H1 (cell line): ENCODE measurements around the gene PROK1. TPM values are rescaled to one million over a fixed set of nuclear protein-coding genes. Genes with fewer than 3 reads are reported as not detected.

Experiments used
- CTCF ChIA-PET: fragments of 300-600 bp; sonication (Branson Sonifier 250); formaldehyde crosslinking; loops from one replicate; lab custom pipeline; 2021; ENCODE audit not compliant: partially characterized antibody; lab: Charles Lee
- POLR2A ChIA-PET: fragments of 300-600 bp; sonication (Branson Sonifier 250); formaldehyde crosslinking; loops from one replicate; lab custom pipeline; 2021; ENCODE audit warnings: inconsistent platforms; ENCODE audit not compliant: partially characterized antibody; lab: Charles Lee
- DNase-seq, 2 experiments: peaks; one replicate each; pipeline versions ENCODE4 v3.0.0 to v3.0.0-alpha.2; 2010 to 2022; ENCODE audit warnings: low spot score in 2 of 2, low read depth in 1 of 2, mixed read lengths in 1 of 2
- FAIRE-seq: peaks from 2 replicates; lab custom pipeline; 2011; peaks lifted over from hg19 to GRCh38; lab: Jason Lieb, UNC
- H2AFZ ChIP-seq: 2 replicates; pipeline ENCODE4 v1.8.1; 2012; ENCODE audit warnings: low read length, inconsistent platforms
- H2AK5ac ChIP-seq: 2 replicates; pipeline ENCODE4 v1.6.1; 2013; ENCODE audit warnings: low read depth, low read length
- H2BK120ac ChIP-seq: replicated peaks from 2 replicates; pipeline ENCODE3; 2013; ENCODE audit warnings: low read depth, low read length, inconsistent platforms
- H2BK12ac ChIP-seq: 2 replicates; pipeline ENCODE4 v1.6.1; 2013; ENCODE audit warnings: low read depth, low read length
- H2BK15ac ChIP-seq: 2 replicates; pipeline ENCODE4 v1.6.1; 2013; ENCODE audit warnings: low read length
- H2BK20ac ChIP-seq: 2 replicates; pipeline ENCODE4 v1.6.1; 2013; ENCODE audit warnings: low read length
- H2BK5ac ChIP-seq: 2 replicates; pipeline ENCODE4 v1.6.1; 2013; ENCODE audit warnings: low read depth, low read length
- H3K14ac ChIP-seq: 2 replicates; pipeline ENCODE4 v1.6.1; 2013; ENCODE audit warnings: inconsistent platforms; ENCODE audit not compliant: insufficient read length
- H3K18ac ChIP-seq: 2 replicates; pipeline ENCODE4 v1.6.1; 2013; ENCODE audit warnings: low read length; ENCODE audit errors: extremely low read depth
- H3K23ac ChIP-seq: 2 replicates; pipeline ENCODE4 v1.6.1; 2013; ENCODE audit warnings: inconsistent platforms; ENCODE audit not compliant: insufficient read length
- H3K23me2 ChIP-seq: 2 replicates; pipeline ENCODE4 v1.6.1; 2013; ENCODE audit warnings: low read depth, low read length
- H3K27ac ChIP-seq: 2 replicates; pipeline ENCODE4 v1.6.1; 2011; ENCODE audit warnings: low read depth, low read length, inconsistent platforms
- H3K27me3 ChIP-seq, 4 experiments: replicated peaks in 1 of 4; 1 replicate in 1 of 4; 2 replicates in 3 of 4; pipeline versions ENCODE4 v1.6.1 to v1.8.1; 2011 to 2013; ENCODE audit warnings: low read length in 3 of 4, mild to moderate bottlenecking in 3 of 4, inconsistent platforms in 2 of 4, mixed read lengths in 2 of 4, moderate library complexity in 1 of 4; ENCODE audit not compliant: control insufficient read depth in 3 of 4, insufficient read depth in 3 of 4; ENCODE audit errors: extremely low read depth in 1 of 4
- H3K36me3 ChIP-seq, 4 experiments: 2 replicates each; pipeline versions ENCODE4 v1.6.1 to v1.8.1; 2011 to 2013; ENCODE audit warnings: mild to moderate bottlenecking in 4 of 4, low read length in 3 of 4, moderate library complexity in 2 of 4, control low read depth in 1 of 4, inconsistent platforms in 1 of 4; ENCODE audit not compliant: insufficient read depth in 4 of 4, control insufficient read depth in 2 of 4
- H3K4ac ChIP-seq: replicated peaks from 2 replicates; pipeline ENCODE3; 2013; ENCODE audit warnings: low read length, low read depth, mixed read lengths, inconsistent platforms; ENCODE audit not compliant: insufficient read length
- H3K4me1 ChIP-seq, 4 experiments: replicated peaks in 1 of 4; 1 replicate in 1 of 4; 2 replicates in 3 of 4; pipeline versions ENCODE4 v1.6.1 to v1.8.1; 2011 to 2013; ENCODE audit warnings: low read length in 3 of 4, inconsistent platforms in 2 of 4, mixed read lengths in 1 of 4; ENCODE audit not compliant: insufficient read depth in 4 of 4, control insufficient read depth in 3 of 4
- H3K4me2 ChIP-seq, 2 experiments: 2 replicates each; pipeline versions ENCODE4 v1.6.1 to v1.8.1; 2011 to 2013; ENCODE audit warnings: low read depth in 2 of 2, low read length in 2 of 2, control low read depth in 1 of 2, inconsistent platforms in 1 of 2, mild to moderate bottlenecking in 1 of 2; ENCODE audit not compliant: insufficient read depth in 1 of 2
- H3K4me3 ChIP-seq, 4 experiments: fragments of 200-600, 300-600 bp in 1 of 4; sonication (generic), shearing (Covaris generic), sonication (Bioruptor Twin) in 1 of 4; 2 replicates each; pipeline versions ENCODE4 v1.5.1 to v1.8.1; 2011 to 2016; ENCODE audit warnings: low read length in 4 of 4, low read depth in 3 of 4, control low read depth in 2 of 4, inconsistent platforms in 2 of 4, mild to moderate bottlenecking in 2 of 4, mixed read lengths in 1 of 4, moderate library complexity in 1 of 4; ENCODE audit not compliant: insufficient read depth in 2 of 4; ENCODE audit errors: extremely low read depth in 1 of 4
- H3K56ac ChIP-seq: replicated peaks from 2 replicates; pipeline ENCODE3; 2013; ENCODE audit warnings: low read depth, mild to moderate bottlenecking, mixed read lengths, low read length, inconsistent platforms; ENCODE audit not compliant: insufficient read length
- H3K79me1 ChIP-seq: 2 replicates; pipeline ENCODE4 v1.6.1; 2013; ENCODE audit warnings: low read depth, low read length, control low read depth
- H3K79me2 ChIP-seq, 2 experiments: 2 replicates each; pipeline versions ENCODE4 v1.6.1 to v1.8.1; 2012 to 2013; ENCODE audit warnings: low read length in 2 of 2, mild to moderate bottlenecking in 2 of 2, inconsistent platforms in 1 of 2; ENCODE audit not compliant: insufficient read depth in 2 of 2, control insufficient read depth in 1 of 2
- H3K9ac ChIP-seq, 4 experiments: replicated peaks in 1 of 4; 1 replicate in 1 of 4; 2 replicates in 3 of 4; pipeline versions ENCODE4 v1.6.1 to v1.8.1; 2011 to 2013; ENCODE audit warnings: low read depth in 3 of 4, low read length in 3 of 4, control low read depth in 2 of 4, mild to moderate bottlenecking in 2 of 4, moderate library complexity in 2 of 4, inconsistent platforms in 1 of 4; ENCODE audit errors: extremely low read depth in 1 of 4
- H3K9me3 ChIP-seq, 2 experiments: 2 replicates each; pipeline versions ENCODE4 v1.6.1 to v1.8.1; 2012 to 2013; ENCODE audit warnings: mild to moderate bottlenecking in 2 of 2, moderate library complexity in 2 of 2, control low read depth in 1 of 2, inconsistent platforms in 1 of 2, low read depth in 1 of 2, low read length in 1 of 2, mixed read lengths in 1 of 2; ENCODE audit not compliant: insufficient read depth in 2 of 2
- H4K20me1 ChIP-seq, 2 experiments: replicated peaks in 1 of 2; 2 replicates each; pipeline versions ENCODE3 to v1.8.1; 2011 to 2013; ENCODE audit warnings: inconsistent platforms in 2 of 2, low read length in 2 of 2, mild to moderate bottlenecking in 1 of 2; ENCODE audit not compliant: insufficient read depth in 2 of 2, control insufficient read depth in 1 of 2
- H4K5ac ChIP-seq: 2 replicates; pipeline ENCODE4 v1.6.1; 2013; ENCODE audit warnings: low read length, low read depth, mixed read lengths, inconsistent platforms; ENCODE audit not compliant: insufficient read length
- H4K8ac ChIP-seq: 2 replicates; pipeline ENCODE4 v1.8.0; 2013; ENCODE audit warnings: mild to moderate bottlenecking, moderate library complexity, low read length, inconsistent platforms; ENCODE audit not compliant: insufficient read depth; ENCODE audit errors: extremely low read depth
- H4K91ac ChIP-seq: replicated peaks from 2 replicates; pipeline ENCODE3; 2013; ENCODE audit warnings: low read length, mixed read lengths, inconsistent platforms; ENCODE audit not compliant: insufficient read length
- CBX5 ChIP-seq: fragments of 300-800, 300-1000 bp; sonication (generic); IDR thresholded peaks from 2 replicates; pipeline ENCODE4 v1.7.1; 2016; ENCODE audit warnings: antibody characterized with exemption, low read length, low read depth
- HDAC2 ChIP-seq, 2 experiments: fragments of 300-600 bp in 1 of 2; sonication (generic) in 1 of 2; IDR thresholded peaks; 2 replicates each; pipeline ENCODE4 v1.6.1; 2011 to 2012; ENCODE audit warnings: low read depth in 2 of 2, low read length in 2 of 2, mild to moderate bottlenecking in 2 of 2, moderate library complexity in 2 of 2, borderline replicate concordance in 1 of 2, inconsistent platforms in 1 of 2
- POU5F1 ChIP-seq: IDR thresholded peaks from 2 replicates; pipeline ENCODE4 v1.6.1; 2011; ENCODE audit warnings: low read depth, mild to moderate bottlenecking, low read length, moderate library complexity
- RBBP5 ChIP-seq: IDR thresholded peaks from 2 replicates; pipeline ENCODE4 v1.7.1; 2012; ENCODE audit warnings: low read depth, mild to moderate bottlenecking, inconsistent platforms, low read length, moderate library complexity, borderline replicate concordance
- SAP30 ChIP-seq: fragments of 300-600 bp; sonication (generic); IDR thresholded peaks from 2 replicates; pipeline ENCODE4 v1.7.1; 2012; ENCODE audit warnings: low read length, moderate library complexity, mild to moderate bottlenecking, inconsistent platforms; ENCODE audit not compliant: insufficient read depth, insufficient replicate concordance
- SIX5 ChIP-seq: IDR thresholded peaks from 2 replicates; pipeline ENCODE4 v1.6.1; 2011; ENCODE audit warnings: mild to moderate bottlenecking, low read depth, low read length
- SP4 ChIP-seq: IDR thresholded peaks from 2 replicates; pipeline ENCODE4 v1.6.1; 2012; ENCODE audit warnings: low read length, inconsistent platforms
- WGBS, 2 experiments: shearing (Covaris generic) in 1 of 2; methylation state at CpG; one replicate each; pipeline versions ENCODE4 v1.1.6 to v1.1.7; 2013 to 2015; ENCODE audit warnings: low lambda C conversion rate in 2 of 2, mixed read lengths in 2 of 2, inconsistent platforms in 1 of 2, low coverage in 1 of 2, missing lambda C conversion rate in 1 of 2; ENCODE audit not compliant: insufficient replicate concordance in 2 of 2, insufficient coverage in 1 of 2, insufficient read length in 1 of 2; ENCODE audit errors: extremely low coverage in 1 of 2, missing lambda C conversion rate in 1 of 2; 5-methylcytosine and 5-hydroxymethylcytosine counted together
- polyA plus RNA-seq, 7 experiments: library from polyadenylated mRNA; depleted of rRNA in 3 of 7; stranded (reverse) in 5 of 7; unstranded in 2 of 7; fragments of >200 nt in 5 of 7; fragments of 200-250 nt in 2 of 7; gene quantifications; 1 replicate in 5 of 7; 2 replicates in 1 of 7; 4 replicates in 1 of 7; pipeline versions ENCODE4 v1.2.1 to v1.2.3, GENCODE V29; 2011 to 2013; ENCODE audit warnings: missing spikeins in 2 of 7, mixed read lengths in 2 of 7
- total RNA-seq: library from RNA; stranded (reverse); fragmentation: NEBNext Ultra II Directional; extraction: Animal tissue kit (Norgen Biotek cat#: 25700); gene quantifications from 2 replicates; pipeline ENCODE4 v1.2.1, GENCODE V29; 2021

The PROK1 gene
- total and polyA plus RNA-seq, 2 of the 8 experiments (the other 6 are each of a cell fraction or from before 2014, with no cell fraction given) = 0.12 TPM; not detected in 1

- H2BK20ac ChIP-seq = no peak overlapping the region
- FAIRE-seq = no peak
- no peak overlapping the region for H4K8ac ChIP-seq
- H3K79me1 ChIP-seq = no peaks in the 10 kb centered on the region
- H3K56ac ChIP-seq = no peak overlapping the region
- peaks cover 0 to 13% (median under 1%) of the 10 kb centered on the region in 4 experiments; a peak in 2 of 7 replicates for H3K4me1 ChIP-seq
- TF ChIP-seq RBBP5 = no peak
- TF ChIP-seq CBX5 = no peak
- no peak for TF ChIP-seq SAP30
- no peak for TF ChIP-seq SP4
- no peak for TF ChIP-seq HDAC2 (IDR thresholded peaks at IDR 0.05; ENCODE audit: borderline replicate concordance in 1 of 2, low read depth in 2 of 2, low read length in 2 of 2)
- no peak for TF ChIP-seq SIX5
- no peak for TF ChIP-seq POU5F1
- TF ChIP-seq, all 59 proteins: peak for 0
- no peak overlapping the region for H4K91ac ChIP-seq
- no peak overlapping the region for H3K18ac ChIP-seq
- H3K4ac ChIP-seq = no peak overlapping the region
- no peak overlapping the region for H3K27ac ChIP-seq
- H3K4me2 ChIP-seq = no peak overlapping the region
- no peaks in the 10 kb centered on the region for H3K36me3 ChIP-seq
- no peak overlapping the region for H2BK15ac ChIP-seq
- H4K20me1 ChIP-seq = no peaks in the 10 kb centered on the region
- CTCF ChIA-PET = interaction anchor here (0.9 to 3.5 kb wide), 3 partner anchors 8 to 280 kb away, joined by 3 to 27 read pairs (median 4); no protein-coding TSS in a partner anchor
- no peak overlapping the region for H3K23ac ChIP-seq
- H3K14ac ChIP-seq = no peak overlapping the region
- H3K79me2 ChIP-seq = no peaks in the 10 kb centered on the region
- no peak overlapping the region for H2AK5ac ChIP-seq
- no peaks in the 10 kb centered on the region for H3K23me2 ChIP-seq
- no peak overlapping the region for H3K4me3 ChIP-seq
- no peak overlapping the region for H2BK120ac ChIP-seq
- H2BK5ac ChIP-seq = no peak overlapping the region; the same call in 1 of the 2 replicates
- no peaks in the 10 kb centered on the region for H3K9me3 ChIP-seq
- H2AFZ ChIP-seq = no peak overlapping the region
- no peaks in the 10 kb centered on the region for H3K27me3 ChIP-seq
- no peak for DNase-seq
- no peak overlapping the region for H4K5ac ChIP-seq
- no peak overlapping the region for H2BK12ac ChIP-seq
- H3K9ac ChIP-seq = no peak overlapping the region
- POLR2A ChIA-PET = no interaction called here
- 93% methylated on average over 3 of the region's 12 CpGs; no CpG with 5 or more reads in 1 of the 2 experiments for WGBS, 2 experiments
Measured at GRCh38 chr1:110488161-110488560, 37.2 kb downstream of the PROK1 start.
